GM23248 (cell line): ENCODE data around the gene CARM1. TPM values are rescaled to one million over a fixed set of nuclear protein-coding genes. Genes with fewer than 3 reads are reported as not detected.
"Not testable (repeated sequence)": the region's sequence is repeated elsewhere in the genome, so short reads cannot be mapped to it uniquely, and the experiment has no call there.

Experiments
- DNase-seq: peaks from one replicate; pipeline ENCODE4 v3.0.0-alpha.2; 2015
- H2AFZ ChIP-seq: fragments of 200-600 bp; sonication (generic); 2 replicates; pipeline ENCODE4 v1.6.1; 2016; ENCODE audit warnings: antibody characterized with exemption
- H3F3A ChIP-seq: fragments of 200-600 bp; sonication (generic); 2 replicates; pipeline ENCODE4 v1.6.1; 2016; ENCODE audit warnings: mild to moderate bottlenecking, antibody characterized with exemption, mixed run types; ENCODE audit not compliant: insufficient read depth
- H3K27ac ChIP-seq: fragments of 200-600 bp; sonication (generic); 2 replicates; pipeline ENCODE4 v1.5.1; 2016; ENCODE audit warnings: mild to moderate bottlenecking
- H3K27me3 ChIP-seq: fragments of 200-600 bp; sonication (generic); replicated peaks from 2 replicates; pipeline ENCODE4 v1.6.1; 2016; ENCODE audit warnings: mild to moderate bottlenecking; ENCODE audit not compliant: insufficient read depth
- H3K36me3 ChIP-seq: fragments of 200-600 bp; sonication (generic); 2 replicates; pipeline ENCODE4 v1.6.1; 2016; ENCODE audit warnings: low read depth, mild to moderate bottlenecking
- H3K4me1 ChIP-seq: fragments of 200-600 bp; sonication (generic); 2 replicates; pipeline ENCODE4 v1.6.1; 2016; ENCODE audit warnings: mild to moderate bottlenecking; ENCODE audit not compliant: insufficient read depth
- H3K4me2 ChIP-seq: fragments of 200-600 bp; sonication (generic); one replicate; pipeline ENCODE4 v1.6.1; 2016; ENCODE audit warnings: mild to moderate bottlenecking; ENCODE audit not compliant: unreplicated experiment
- H3K4me3 ChIP-seq: fragments of 200-600 bp; sonication (generic); 2 replicates; pipeline ENCODE4 v1.5.1; 2016; ENCODE audit warnings: mild to moderate bottlenecking
- H3K79me2 ChIP-seq: fragments of 200-600 bp; sonication (generic); 2 replicates; pipeline ENCODE4 v1.6.1; 2016; ENCODE audit warnings: mild to moderate bottlenecking; ENCODE audit not compliant: insufficient read depth
- H3K9ac ChIP-seq: fragments of 200-600 bp; sonication (generic); 2 replicates; pipeline ENCODE4 v1.6.1; 2016; ENCODE audit warnings: mild to moderate bottlenecking
- H3K9me2 ChIP-seq: fragments of 200-600 bp; sonication (generic); 2 replicates; pipeline ENCODE4 v1.6.1; 2016; ENCODE audit warnings: mixed run types, mild to moderate bottlenecking, moderate library complexity; ENCODE audit not compliant: insufficient read depth
- H3K9me3 ChIP-seq: fragments of 200-600 bp; sonication (generic); one replicate; pipeline ENCODE4 v1.6.1; 2017; ENCODE audit warnings: low read depth
- H4K20me1 ChIP-seq: fragments of 200-600 bp; sonication (generic); 2 replicates; pipeline ENCODE4 v1.6.0; 2016; ENCODE audit not compliant: insufficient read depth
- EZH2 ChIP-seq: fragments of 200-600 bp; sonication (generic); IDR thresholded peaks from 2 replicates; pipeline ENCODE4 v1.6.1; 2018; ENCODE audit warnings: antibody characterized with exemption, mild to moderate bottlenecking; ENCODE audit not compliant: insufficient read depth, poor library complexity, severe bottlenecking
- EZH2phosphoT487 ChIP-seq: fragments of 200-600 bp; sonication (generic); IDR thresholded peaks from 2 replicates; pipeline ENCODE4 v1.6.1; 2018; ENCODE audit warnings: antibody characterized with exemption, moderate library complexity, mild to moderate bottlenecking, low read depth; ENCODE audit not compliant: insufficient read depth
- WGBS, 2 experiments: methylation state at CpG; one replicate each; pipeline ENCODE4 v1.1.6; 2015 to 2017; ENCODE audit warnings: low lambda C conversion rate in 2 of 2, low coverage in 1 of 2; ENCODE audit errors: missing lambda C conversion rate in 2 of 2; 5-methylcytosine and 5-hydroxymethylcytosine counted together
- in situ Hi-C: fragments of 300-500 bp; cut with MboI; formaldehyde crosslinking; loops from 2 replicates; pipeline ENCODE4 v1.15.0; 2020
- polyA plus RNA-seq: library from polyadenylated mRNA; unstranded; fragments of >200 nt; fragmentation: Nextera tagmentation; extraction: Ambion mirVana; gene quantifications from 2 replicates; pipeline ENCODE4 v1.2.1, GENCODE V29; 2016
- total RNA-seq: library from RNA; depleted of rRNA; stranded (reverse); fragments of >200 nt; shearing (Covaris generic); gene quantifications from 2 replicates; pipeline ENCODE4 v1.2.3, GENCODE V29; 2014

CARM1 gene
- total and polyA plus RNA-seq, 2 experiments from 2014 or later = 5.3 to 41.9 TPM

DNA sequence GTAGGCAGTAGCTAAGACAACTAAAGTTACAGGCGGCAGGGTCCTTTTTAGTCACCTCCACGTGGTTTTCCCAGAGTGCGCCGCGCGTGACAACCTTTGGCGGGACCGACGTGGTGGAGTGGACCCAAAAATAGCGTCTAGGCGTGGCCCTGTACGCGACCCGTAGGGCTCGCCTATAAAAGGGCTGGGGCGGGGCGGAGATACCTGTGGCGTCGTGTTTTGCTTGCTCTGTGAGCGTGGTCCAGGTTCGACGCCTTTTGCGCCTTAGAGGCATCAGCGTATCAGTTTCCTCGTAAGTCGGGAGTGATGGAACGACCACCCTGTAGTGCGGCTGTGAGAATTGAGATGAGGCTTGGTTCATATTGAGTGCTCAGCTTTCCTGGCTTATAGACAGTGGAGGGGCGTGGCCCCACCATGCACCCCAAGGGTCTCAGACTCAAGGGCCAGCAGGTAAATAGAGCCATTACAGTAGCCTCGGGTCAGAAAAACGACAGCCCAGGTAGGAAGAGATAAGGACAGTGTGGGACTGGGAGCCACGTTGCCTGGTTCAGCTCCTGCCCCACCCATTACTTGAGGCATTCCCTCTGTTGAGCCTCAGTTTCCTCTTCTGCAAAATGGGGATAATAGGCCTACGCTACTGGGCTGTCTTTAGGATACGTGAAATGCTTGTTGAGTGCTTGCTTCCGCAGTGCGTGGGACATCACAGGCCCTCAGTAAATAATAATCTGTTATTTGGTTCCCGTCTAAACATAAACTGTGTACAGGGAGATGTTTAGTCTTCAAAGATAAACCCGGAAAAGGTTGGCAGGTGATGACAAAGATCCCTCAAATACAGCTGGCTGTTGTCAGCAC is 34.6 kb upstream of the CARM1 start:
- Histone ChIP-seq H3K27ac (peak overlapping the region; percentile 96), H3K36me3 (no peaks in the 10 kb centered on the region), H3K4me3 (peak overlapping the region; percentile 81), H3K4me1 (0 out of 2 replicates have a peak, but pooled peaks cover 6% of the 10 kb centered on the region), H3K9me3 (no peaks in the 10 kb centered on the region), H3K9me2 (no peaks in the 10 kb centered on the region), H3K4me2 (peak overlapping the region; percentile 73), H3K27me3 (no peaks in the 10 kb centered on the region), H2AFZ (peak overlapping the region; percentile 89), H4K20me1 (no peaks in the 10 kb centered on the region), H3K9ac (peak overlapping the region; percentile 93), H3F3A (peaks cover 7% of the 10 kb centered on the region; the same call in 1 of the 2 replicates), H3K79me2 (no peaks in the 10 kb centered on the region)
- 32 to 36% methylated on average over 38 of the region's 38 CpGs for WGBS, 2 experiments
- no peak for TF ChIP-seq EZH2
- TF ChIP-seq EZH2phosphoT487 = no peak
- in situ Hi-C loops = no loop called here
- peak; percentile 91 for DNase-seq

DNA sequence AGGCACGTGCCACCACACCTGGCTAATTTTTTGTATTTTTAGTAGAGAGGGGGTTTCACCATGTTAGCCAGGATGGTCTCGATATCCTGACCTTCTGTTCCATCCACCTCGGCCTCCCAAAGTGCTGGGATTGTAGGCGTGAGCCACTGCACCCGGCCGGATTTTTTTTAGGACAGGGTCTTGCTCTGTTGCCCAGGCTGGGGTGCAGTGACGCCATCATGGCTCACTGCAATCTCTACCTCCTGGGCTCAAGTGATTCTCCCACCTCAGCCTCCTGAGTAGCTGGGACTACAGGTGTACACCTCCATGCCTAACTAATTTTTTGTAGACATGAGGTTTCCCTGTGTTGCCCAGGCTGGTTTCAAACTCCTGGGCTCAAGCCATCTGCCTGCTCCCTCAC is 33.7 kb upstream of the CARM1 start:
- in situ Hi-C loops = not testable (repeated sequence)

GRCh38 chr19:10838377-10838776 is 33.0 kb upstream of the CARM1 start:
- no peak for DNase-seq
- TF ChIP-seq EZH2 (no peak), EZH2phosphoT487 (no peak)
- H3K27ac ChIP-seq = no peak overlapping the region
- WGBS, 2 experiments = 56 to 58% methylated on average over 11 of the region's 11 CpGs
- H3K27me3 ChIP-seq = no peaks in the 10 kb centered on the region
- H4K20me1 ChIP-seq = no peaks in the 10 kb centered on the region
- H3K4me1 ChIP-seq = 0 out of 2 replicates have a peak, but pooled peaks cover 6% of the 10 kb centered on the region
- no peaks in the 10 kb centered on the region for H3K9me2 ChIP-seq
- no peak overlapping the region for H3K4me2 ChIP-seq
- no peak overlapping the region for H3K9ac ChIP-seq
- no peaks in the 10 kb centered on the region for H3K79me2 ChIP-seq
- no peaks in the 10 kb centered on the region for H3K36me3 ChIP-seq
- no peak overlapping the region for H2AFZ ChIP-seq
- H3F3A ChIP-seq = peaks cover 5% of the 10 kb centered on the region; the same call in 1 of the 2 replicates
- no peak overlapping the region for H3K4me3 ChIP-seq
- in situ Hi-C loops = no loop called here
- no peaks in the 10 kb centered on the region for H3K9me3 ChIP-seq

More for the DNA sequence above, 33.7 kb upstream of the CARM1 start:
- H3K4me1 ChIP-seq, H2AFZ ChIP-seq, H3K36me3 ChIP-seq, H3K79me2 ChIP-seq, DNase-seq, H3K9me2 ChIP-seq, H3K4me3 ChIP-seq, H3K9ac ChIP-seq, H3F3A ChIP-seq, H3K9me3 ChIP-seq, H3K27ac ChIP-seq, H3K4me2 ChIP-seq, H3K27me3 ChIP-seq, H4K20me1 ChIP-seq: not testable (repeated sequence)
- 94% methylated on average over 7 of the region's 7 CpGs for WGBS, 2 experiments

DNA sequence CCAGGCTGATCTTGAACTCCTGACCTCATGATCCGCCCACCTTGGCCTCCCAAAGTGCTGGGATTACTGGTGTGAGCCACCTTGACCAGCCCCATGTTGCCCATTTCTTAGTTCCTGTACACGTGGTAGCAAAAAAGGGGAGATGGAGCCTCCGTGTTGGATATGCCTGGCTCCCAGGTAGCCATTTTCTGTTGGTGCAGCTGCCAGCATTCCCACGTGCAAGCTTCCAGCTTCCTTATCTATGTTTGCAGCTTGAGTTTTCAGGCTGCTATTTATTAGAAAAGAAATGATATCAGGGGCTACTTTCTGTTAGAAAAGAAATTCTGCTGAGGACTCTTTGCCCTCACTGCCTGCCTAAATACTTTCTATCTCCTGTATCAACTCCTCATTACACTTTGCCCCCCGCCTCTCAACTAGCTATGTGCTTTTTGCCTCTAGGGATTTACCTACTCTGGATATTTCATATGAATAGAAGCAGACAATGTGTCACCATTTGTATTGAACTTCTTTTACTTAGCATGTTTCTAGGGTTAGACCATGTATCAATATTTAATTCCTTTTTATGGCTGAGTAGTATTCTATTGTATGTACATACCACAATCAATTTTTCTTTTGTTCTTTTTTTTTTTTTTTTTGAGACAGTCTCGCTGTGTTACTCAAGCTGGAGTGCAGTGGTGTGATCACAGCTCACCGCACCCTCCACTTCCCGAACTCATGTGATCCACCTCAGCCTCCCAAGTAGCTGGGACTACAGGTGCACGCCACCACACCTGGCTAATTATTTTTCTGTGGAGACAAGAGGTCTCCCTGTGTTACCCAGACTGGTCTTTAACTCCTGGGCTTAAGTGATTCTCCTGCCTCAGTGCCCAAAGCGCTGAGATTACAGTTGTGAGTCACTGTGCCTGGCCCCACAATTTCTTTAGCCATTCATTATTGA is 32.0 kb upstream of the CARM1 start:
- no peak for DNase-seq
- Histone ChIP-seq H3K27me3 (no peaks in the 10 kb centered on the region), H2AFZ (no peak overlapping the region), H3K4me1 (0 out of 2 replicates have a peak, but pooled peaks cover 6% of the 10 kb centered on the region), H3K4me3 (no peak overlapping the region), H3K4me2 (no peak overlapping the region), H3F3A (no peaks in the 10 kb centered on the region), H3K36me3 (no peaks in the 10 kb centered on the region), H3K79me2 (no peaks in the 10 kb centered on the region), H3K9me3 (no peaks in the 10 kb centered on the region), H3K27ac (no peak overlapping the region), H3K9me2 (no peaks in the 10 kb centered on the region), H3K9ac (no peak overlapping the region), H4K20me1 (no peaks in the 10 kb centered on the region)
- 83 to 85% methylated on average over 10 of the region's 10 CpGs for WGBS, 2 experiments
- TF ChIP-seq EZH2 (no peak), EZH2phosphoT487 (no peak)
- in situ Hi-C loops = no loop called here
